ENCODE results near the gene NOM1.
"Not testable (repeated sequence)": the region's sequence is repeated elsewhere in the genome, so short reads cannot be mapped to it uniquely, and the experiment has no call there.

The NOM1 gene, protein sequence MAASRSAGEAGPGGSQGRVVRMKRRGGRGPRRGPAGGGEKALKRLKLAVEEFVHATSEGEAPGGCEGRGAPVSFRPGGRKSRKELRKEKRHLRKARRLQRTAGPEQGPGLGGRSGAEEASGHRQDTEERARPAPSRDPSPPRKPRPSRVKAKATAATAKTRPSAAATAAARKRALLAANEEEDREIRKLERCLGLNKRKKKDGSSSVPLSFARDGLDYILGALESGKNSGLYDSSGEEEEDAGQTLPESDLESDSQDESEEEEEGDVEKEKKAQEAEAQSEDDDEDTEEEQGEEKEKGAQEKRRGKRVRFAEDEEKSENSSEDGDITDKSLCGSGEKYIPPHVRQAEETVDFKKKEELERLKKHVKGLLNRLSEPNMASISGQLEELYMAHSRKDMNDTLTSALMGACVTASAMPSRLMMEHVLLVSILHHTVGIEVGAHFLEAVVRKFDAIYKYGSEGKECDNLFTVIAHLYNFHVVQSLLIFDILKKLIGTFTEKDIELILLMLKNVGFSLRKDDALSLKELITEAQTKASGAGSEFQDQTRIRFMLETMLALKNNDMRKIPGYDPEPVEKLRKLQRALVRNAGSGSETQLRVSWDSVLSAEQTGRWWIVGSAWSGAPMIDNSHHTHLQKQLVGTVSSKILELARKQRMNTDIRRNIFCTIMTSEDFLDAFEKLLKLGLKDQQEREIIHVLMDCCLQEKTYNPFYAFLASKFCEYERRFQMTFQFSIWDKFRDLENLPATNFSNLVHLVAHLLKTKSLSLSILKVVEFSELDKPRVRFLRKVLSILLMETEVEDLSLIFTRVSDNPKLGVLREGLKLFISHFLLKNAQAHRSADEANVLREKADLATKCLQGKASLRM

DNA sequence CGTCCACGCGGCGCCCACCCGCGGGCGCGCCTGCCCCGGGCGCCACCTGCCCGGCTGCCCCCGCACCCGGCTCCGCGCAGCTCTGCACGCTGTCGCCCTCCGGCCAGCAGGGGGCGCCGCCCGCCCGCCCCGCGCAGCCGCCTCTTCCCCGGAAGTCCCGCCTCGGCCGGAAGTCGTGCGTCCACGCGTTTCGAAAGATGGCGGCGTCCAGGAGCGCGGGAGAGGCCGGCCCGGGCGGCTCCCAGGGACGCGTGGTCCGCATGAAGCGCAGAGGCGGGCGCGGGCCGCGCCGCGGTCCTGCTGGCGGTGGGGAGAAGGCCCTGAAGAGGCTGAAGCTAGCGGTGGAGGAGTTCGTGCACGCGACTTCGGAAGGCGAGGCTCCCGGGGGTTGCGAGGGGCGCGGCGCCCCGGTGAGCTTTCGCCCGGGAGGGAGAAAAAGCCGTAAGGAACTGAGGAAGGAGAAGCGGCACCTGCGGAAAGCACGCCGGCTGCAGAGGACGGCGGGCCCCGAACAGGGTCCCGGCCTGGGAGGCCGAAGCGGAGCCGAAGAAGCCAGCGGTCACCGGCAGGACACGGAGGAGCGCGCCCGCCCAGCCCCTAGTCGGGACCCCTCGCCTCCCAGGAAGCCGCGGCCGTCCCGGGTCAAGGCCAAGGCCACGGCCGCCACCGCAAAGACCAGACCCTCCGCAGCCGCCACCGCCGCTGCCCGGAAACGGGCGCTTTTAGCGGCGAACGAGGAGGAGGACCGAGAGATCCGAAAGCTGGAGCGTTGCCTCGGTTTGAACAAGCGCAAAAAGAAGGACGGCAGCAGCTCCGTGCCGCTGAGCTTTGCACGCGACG is at the start of gene NOM1:
Gene NOM1, plus strand, starts transcription at position 172 of the 840 bp plus-strand sequence. Its CDS starts 26 bp downstream, at position 198.
- H3K27ac ChIP-seq = peak within 1 kb of the TSS; percentile 48 to 89 (median 78)
- H3K4me3 ChIP-seq = peak within 1 kb of the TSS; percentile 69 to 100 (median 92)

DNA sequence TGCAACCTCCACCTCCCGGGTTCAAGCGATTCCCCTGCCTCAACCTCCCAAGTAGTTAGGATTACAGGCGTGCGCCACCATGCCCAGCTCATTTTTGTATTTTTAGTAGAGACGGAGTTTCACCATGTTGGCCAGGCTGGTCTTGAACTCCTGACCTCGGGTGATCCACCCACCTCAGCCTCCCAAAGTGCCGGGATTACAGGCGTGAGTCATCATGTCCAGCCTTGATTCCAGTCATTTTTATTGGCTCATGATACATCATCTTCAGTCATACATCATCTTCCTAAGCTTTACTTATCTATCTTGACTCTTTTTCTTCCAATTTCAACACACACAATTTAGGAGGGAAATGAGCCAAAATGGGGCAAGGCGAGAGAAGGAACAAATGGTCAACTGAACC is 49.4 kb upstream of the NOM1 start:
- not testable (repeated sequence) for H3K4me3 ChIP-seq, H3K27ac ChIP-seq

DNA sequence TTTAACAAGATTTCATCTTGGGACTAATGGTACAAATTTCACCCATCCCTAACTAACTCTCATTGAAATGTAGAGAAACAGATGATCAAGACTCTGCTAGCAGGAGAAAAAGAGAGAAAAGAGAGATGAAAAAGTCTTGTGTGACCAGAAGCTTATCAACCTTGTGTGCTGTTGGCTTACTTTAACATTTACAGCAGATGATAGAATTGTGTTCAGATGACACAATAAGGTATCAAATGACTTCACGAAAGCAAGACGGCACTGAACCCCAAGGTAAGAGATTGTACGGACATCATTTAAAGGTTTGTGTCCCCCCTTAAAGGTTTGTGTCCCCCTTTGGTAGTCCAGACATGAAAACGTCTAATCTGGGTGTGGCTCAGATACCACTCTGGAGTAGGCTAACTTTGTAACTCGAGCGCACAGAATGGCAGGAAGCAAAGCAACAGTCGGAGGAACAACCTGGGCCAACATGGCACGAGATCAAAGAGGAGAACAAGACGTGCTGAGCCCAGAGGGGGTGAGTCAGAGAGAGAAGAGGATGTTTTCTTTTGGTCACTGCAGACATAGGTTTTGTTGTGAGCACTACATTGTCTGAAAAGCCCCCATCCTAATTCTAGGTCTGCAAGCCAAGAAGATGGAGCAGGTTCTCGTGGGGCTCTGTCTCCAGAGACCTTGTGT is 46.1 kb upstream of the NOM1 start:
- no peak overlapping the region for H3K4me3 ChIP-seq
- peak overlapping the region in 6 of 21 experiments; percentile 4 to 71 (median 32) for H3K27ac ChIP-seq

DNA sequence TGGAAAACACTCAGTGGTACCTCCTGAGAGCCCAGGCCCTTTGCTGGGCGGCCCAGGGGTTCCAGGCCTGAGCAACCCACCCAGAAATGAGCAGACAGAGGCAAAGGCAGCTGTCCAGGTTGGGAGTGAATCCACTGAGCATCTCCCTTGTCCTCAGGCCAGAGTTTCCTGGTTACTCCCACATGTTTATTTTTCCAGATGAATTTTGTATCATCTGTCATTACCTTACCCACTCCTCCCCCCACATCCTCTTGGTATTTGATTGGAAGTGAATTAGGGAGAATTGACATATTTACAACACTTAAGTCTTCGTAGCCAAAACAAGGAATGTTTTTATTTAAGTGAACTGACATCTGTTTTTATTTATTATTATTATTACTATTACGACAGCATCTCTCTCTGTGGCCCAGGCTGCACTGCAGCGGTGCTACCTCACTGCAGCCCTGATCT is 43.3 kb upstream of the NOM1 start:
- H3K27ac ChIP-seq = no peak overlapping the region
- H3K4me3 ChIP-seq = no peak overlapping the region

DNA sequence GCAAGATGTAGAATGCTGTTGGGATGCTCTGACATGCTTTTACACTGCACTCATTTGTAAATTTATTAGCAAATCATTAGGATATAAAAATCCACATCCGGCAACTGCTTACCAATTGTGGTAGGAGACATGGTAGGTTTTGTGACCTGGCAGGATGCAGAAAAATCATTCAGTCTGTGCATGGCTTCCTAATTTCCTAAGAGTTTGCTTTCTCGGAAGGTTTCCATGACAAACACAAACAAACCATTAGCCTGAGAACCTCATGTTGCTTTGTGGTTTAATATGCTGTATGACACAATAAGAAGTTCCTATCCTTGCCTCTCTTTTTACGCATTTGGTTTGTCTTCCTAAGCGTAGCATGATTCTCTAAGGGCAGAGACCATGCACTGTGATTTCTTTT is 41.9 kb upstream of the NOM1 start:
- Histone ChIP-seq H3K4me3 (no peak overlapping the region), H3K27ac (peak overlapping the region in 2 of 21 experiments; percentile 11 to 60)

DNA sequence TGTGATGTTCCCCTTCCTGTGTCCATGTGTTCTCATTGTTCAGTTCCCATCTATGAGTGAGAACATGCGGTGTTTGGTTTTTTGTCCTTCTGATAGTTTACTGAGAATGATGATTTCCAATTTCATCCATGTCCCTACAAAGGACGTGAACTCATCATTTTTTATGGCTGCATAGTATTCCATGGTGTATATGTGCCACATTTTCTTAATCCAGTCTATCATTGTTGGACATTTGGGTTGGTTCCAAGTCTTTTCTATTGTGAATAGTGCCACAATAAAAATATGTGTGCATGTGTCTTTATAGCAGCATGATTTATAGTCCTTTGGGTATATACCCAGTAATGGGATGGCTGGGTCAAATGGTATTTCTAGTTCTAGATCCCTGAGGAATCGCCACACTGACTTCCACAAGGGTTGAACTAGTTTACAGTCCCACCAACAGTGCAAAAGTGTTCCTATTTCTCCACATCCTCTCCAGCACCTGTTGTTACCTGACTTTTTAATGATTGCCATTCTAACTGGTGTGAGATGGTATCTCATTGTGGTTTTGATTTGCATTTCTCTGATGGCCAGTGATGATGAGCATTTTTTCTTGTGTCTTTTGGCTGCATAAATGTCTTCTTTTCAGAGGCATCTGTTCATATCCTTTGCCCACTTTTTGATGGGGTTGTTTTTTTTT is 39.8 kb upstream of the NOM1 start:
- not testable (repeated sequence) for H3K4me3 ChIP-seq, H3K27ac ChIP-seq

DNA sequence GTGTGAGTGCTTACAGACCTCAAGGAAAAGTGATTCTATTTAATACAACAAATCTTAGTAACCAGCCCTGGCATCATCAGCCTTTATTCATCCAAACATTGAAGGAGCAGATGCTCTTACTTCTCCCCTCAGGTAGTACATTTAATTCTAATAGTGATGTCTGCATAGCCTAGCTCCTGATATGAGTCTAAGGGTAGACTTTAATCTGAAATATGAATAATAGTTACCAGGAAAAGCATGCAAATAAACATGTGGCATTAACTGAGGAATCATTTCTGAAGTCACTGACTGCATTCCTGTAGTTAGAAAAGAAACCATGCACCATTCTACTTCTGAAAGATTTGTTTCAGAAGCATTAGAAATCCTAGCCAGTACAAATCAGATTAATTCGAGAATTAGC is 30.9 kb upstream of the NOM1 start:
- no peak overlapping the region for H3K27ac ChIP-seq
- no peak overlapping the region for H3K4me3 ChIP-seq

DNA sequence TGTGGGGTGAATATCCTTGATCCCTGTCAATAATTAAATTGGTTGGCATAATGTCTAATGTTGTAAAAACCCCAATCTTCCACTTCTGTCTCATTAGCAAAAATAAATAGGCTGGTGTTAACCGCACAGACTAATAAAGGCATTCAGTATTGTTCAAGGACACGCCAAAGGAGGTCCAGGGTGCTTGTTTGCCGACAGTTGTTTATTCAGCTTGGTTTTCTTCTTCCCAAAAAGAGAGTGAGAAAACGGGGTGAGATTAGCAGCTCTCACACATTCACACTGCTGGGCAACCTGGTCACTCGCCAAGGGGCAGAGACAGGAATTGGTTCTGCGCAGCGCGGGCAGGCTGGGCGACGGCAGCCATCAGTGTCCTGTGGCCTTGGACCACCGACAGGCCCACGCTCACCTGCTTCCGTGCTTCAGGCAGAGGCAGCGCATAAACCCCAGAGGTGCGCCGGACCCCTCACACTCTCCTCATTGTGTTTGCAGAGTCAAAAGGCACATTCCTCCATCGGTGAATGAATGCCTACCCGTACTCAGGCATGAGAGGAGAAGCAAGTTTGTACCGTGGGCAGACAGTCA is 30.3 kb upstream of the NOM1 start:
- Histone ChIP-seq H3K4me3 (no peak overlapping the region), H3K27ac (no peak overlapping the region)

DNA sequence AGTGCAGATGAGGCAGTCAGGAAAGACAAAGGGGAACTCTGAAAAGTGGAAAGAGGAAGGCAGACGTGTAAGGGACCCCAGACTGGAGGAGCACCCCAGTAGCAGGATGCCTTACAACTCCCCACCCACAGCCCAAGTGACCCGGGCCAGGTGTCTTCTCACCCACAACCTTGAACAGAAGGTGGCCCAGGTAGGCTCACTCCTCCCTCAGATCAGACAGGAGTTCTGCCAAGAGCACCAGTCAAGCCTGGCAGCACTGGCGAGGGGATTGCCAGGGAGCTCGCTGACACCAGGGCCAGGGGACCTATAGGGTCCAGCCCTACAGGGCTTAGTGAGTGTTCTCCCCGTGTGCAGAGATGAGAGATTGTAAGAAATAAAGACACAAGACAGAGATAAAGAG is 29.4 kb upstream of the NOM1 start:
- no peak overlapping the region for H3K27ac ChIP-seq
- no peak overlapping the region for H3K4me3 ChIP-seq

DNA sequence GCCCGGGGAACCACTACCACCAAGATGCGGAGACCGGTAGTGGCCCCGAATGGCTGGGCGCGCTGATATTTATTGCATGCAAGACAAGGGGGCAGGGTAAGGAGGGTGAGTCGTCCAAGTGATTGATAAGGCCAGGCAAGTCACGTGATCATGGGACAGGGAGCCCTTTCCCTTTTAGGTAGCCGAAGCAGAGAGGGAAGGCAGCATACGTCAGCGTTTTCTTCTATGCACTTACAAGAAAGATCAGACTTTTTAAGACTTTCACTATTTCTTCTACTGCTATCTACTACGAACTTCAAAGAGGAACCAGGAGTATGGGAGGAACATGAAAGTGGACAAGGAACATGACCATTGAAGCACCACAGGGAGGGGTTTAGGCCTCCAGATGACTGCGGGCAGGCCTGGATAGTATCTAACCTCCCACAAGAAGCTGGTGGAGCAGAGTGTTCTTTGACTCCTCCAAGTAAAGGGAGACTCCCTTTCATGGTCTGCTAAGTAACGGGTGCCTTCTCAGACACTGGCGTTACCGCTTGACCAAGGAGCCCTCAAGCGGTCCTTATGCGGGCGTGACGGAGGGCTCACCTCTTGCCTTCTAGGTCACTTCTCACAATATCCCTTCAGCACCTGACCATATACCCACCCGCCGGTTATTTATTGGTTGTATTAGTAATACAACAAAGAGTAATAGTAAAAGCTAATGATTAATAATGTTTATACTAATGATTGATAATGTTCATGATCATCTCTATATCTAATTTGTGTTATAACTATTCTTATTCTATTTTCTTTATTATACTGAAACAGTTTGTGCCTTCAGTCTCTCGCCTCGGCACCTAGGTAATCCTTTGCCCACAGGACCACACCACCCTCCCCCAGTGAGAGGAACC is 28.8 kb upstream of the NOM1 start:
- not testable (repeated sequence) for H3K27ac ChIP-seq, H3K4me3 ChIP-seq

DNA sequence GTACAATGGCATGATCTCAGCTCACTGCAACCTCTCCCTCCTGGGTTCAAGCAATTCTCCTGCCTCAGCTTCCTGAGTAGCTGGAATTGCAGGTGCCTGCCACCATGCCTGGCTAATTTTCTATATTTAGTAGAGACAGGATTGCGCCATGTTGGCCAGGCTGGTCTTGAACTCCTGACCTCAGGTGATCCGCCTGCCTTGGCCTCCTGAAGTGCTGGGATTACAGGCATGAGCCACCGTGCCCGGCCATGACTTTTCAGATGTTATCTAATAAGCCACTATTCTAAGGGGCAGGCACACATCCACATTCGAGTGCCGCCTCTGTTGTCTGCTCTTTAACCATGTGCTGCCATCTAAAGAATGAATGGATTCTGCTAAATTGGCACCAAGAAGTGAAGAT is 27.2 kb upstream of the NOM1 start:
- H3K27ac ChIP-seq, H3K4me3 ChIP-seq: not testable (repeated sequence)

DNA sequence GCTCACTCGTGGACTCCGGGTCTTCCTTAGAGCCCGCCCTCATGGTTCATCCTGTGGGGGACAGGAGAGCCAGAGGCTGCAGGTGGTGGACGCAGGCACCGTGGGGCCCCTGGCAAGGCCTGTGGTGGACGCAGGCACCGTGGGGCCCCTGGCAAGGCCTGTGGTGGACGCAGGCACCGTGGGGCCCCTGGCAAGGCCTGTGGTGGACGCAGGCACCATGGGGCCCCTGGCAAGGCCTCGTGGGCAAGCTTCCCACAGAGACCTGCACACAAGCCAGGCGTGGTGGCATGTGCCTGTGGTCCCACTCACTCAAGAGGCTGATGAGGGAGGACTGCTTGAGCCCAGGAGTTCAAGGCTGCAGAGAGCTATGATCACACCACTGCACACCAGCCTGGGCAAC is 23.7 kb upstream of the NOM1 start:
- not testable (repeated sequence) for H3K27ac ChIP-seq, H3K4me3 ChIP-seq

DNA sequence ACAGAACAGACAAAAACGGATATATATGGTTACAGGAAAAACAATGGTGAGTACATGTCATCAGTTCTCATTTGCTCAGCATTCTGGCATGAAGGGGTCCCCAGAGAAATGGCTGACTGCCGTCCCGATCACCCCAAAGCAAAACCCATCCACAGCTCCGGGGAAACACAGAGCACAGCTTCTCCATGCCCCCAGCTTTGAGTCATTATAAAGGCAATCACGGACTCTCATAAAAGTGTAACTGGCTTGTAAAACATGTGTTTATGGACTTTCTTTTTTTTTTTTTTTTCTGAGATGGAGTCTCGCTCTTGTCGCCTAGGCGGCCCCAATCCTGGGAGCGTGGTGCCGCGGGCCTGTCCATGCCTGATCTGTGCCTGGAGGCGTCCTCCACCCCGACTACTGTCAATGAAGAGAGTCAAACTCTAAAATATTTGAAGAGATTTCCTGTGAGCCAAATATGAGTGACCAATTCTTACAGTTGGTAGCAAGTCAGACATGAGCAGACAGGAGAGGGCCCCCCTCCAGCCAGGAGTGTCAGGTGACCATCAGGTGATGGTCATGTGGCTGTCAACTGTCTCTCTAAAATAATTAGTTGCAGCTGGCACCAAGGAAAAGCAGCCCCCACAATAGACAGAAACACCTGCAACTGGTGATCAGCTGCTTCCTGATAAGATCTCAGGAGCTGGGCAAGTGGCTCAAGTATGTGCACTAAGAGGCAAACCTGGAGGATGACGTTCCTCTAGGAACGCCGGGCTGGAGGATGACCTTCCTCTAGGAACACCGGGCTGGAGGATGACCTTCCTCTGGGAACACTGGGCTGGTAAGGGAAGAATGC is 21.7 kb upstream of the NOM1 start:
- H3K4me3 ChIP-seq = no peak overlapping the region
- H3K27ac ChIP-seq = no peak overlapping the region

DNA sequence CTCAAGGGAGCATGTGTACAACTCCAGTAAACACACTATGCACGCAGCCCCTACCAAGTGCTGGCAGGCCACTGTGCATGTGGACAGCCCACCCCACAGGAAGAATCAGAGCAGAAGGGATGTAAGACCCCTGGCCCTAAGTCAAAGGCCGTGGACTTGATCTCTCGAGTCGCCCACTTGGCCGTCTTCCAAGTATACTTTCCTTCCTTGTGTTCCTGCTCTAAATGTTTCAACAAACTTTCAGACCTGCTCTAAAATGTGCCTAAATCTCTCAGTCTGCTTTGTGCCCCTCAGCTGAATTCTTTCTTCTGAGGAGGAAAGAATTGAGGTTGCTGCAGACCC is 21.1 kb upstream of the NOM1 start:
- Histone ChIP-seq H3K27ac (no peak overlapping the region), H3K4me3 (no peak overlapping the region)

DNA sequence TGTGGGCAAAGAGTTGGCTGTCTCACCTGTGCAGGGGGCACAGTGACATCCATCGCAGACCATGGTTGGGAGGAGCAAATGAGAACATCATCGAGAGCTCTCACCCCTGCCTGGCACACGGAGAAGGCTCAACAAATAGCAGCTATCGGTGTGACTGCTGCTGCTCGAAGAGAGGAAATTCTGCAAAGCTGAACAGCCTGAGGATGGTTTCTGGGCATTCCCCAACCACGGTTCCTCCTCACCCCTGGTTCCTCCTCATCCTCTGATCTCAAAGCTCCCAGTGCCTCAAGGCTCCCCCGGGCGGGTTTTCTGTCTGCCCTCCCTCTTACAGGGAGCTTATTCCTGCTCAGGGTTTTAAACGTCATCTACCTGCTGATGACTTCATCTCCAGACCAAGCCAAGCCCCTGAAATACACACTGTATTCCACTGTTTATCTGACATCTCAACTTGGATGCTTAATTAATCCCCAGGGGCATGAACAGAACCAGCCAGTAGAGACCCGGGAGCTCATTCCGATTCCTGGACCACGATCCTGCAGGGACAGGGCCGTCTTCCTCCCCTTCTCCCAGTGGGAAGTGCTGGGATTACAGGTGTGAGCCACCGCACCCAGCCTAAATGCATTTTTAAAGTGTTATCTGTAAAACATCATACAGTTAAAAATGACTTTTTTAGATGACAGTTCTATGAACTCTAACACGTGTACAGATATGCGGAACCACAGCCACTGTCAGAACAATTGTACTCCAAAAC is 19.5 kb upstream of the NOM1 start:
- Histone ChIP-seq H3K4me3 (no peak overlapping the region), H3K27ac (no peak overlapping the region)

DNA sequence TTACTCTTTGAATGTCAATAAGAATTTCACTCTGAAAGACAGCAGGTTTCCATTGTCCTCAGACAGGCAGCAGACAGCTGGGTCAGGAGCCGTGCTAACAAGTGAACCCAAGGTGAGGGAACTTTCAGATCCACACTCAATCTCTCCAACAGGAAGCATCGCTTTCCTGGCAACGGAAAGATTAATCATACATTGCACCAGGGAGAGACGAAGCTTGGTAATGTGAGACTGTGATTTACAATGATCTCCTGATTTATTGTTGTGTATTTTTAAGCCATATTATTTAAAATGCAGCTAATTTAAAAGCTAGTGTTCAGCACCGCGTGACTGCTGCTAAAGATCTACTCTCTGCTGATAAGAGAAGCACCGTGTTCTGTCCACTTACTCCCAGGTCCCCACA is 17.5 kb upstream of the NOM1 start:
- Histone ChIP-seq H3K27ac (peak overlapping the region in 1 of 21 experiments; percentile 5), H3K4me3 (no peak overlapping the region)

Data from skin epidermis (tissue), 12 donors.